Kidney (tissue), 14 donors: Measurements from ENCODE around the gene VPS37D. TPM values are rescaled to one million over a fixed set of nuclear protein-coding genes. Genes with fewer than 3 reads are reported as not detected.

Experiments used
- DNase-seq, 5 donors: peaks; one replicate each; pipeline ENCODE4 v3.0.0-alpha.2; 2013 to 2020
- FAIRE-seq: peaks from 2 replicates; lab custom pipeline; 2012; peaks lifted over from hg19 to GRCh38; lab: Jason Lieb, UNC
- H3K27ac ChIP-seq, 2 donors: one replicate each; pipeline ENCODE4 v1.7.0; 2013; ENCODE audit warnings: low read depth in 2 of 2, low read length in 2 of 2, inconsistent platforms in 1 of 2
- H3K27me3 ChIP-seq: one replicate; pipeline ENCODE4 v1.7.1; 2013; ENCODE audit warnings: low read length, inconsistent platforms; ENCODE audit not compliant: control insufficient read depth, insufficient read depth
- H3K36me3 ChIP-seq, 3 donors: one replicate each; pipeline versions ENCODE4 v1.7.0 to v1.7.1; 2013; ENCODE audit warnings: low read length in 3 of 3, control low read depth in 1 of 3, inconsistent platforms in 1 of 3; ENCODE audit not compliant: insufficient read depth in 3 of 3, control insufficient read depth in 2 of 3
- H3K4me1 ChIP-seq, 3 donors: one replicate each; pipeline versions ENCODE4 v1.7.0 to v1.7.1; 2013; ENCODE audit warnings: low read length in 3 of 3, inconsistent platforms in 1 of 3, low read depth in 1 of 3; ENCODE audit not compliant: control insufficient read depth in 2 of 3, insufficient read depth in 2 of 3
- H3K4me3 ChIP-seq, 3 donors: one replicate each; pipeline versions ENCODE4 v1.7.0 to v1.8.1; 2013; ENCODE audit warnings: low read length in 3 of 3, control low read depth in 1 of 3, inconsistent platforms in 1 of 3
- H3K9ac ChIP-seq, 3 donors: one replicate each; pipeline versions ENCODE4 v1.7.0 to v1.7.1; 2013; ENCODE audit warnings: low read length in 3 of 3, control low read depth in 1 of 3, inconsistent platforms in 1 of 3
- H3K9me3 ChIP-seq, 3 donors: one replicate each; pipeline versions ENCODE4 v1.7.0 to v1.7.1; 2013; ENCODE audit warnings: low read length in 3 of 3, control low read depth in 1 of 3, inconsistent platforms in 1 of 3; ENCODE audit not compliant: control insufficient read depth in 2 of 3, insufficient read depth in 1 of 3
- CTCF ChIP-seq: IDR thresholded peaks from 3 replicates; pipeline ENCODE4 v1.5.1; 2012; ENCODE audit warnings: mild to moderate bottlenecking, moderate library complexity, borderline replicate concordance; ENCODE audit not compliant: insufficient read depth; ENCODE audit errors: extremely low read depth
- intact Hi-C: fragments of 100-400 bp; cut with DNase I; formaldehyde crosslinking; loops from one replicate; pipeline ENCODE4 v1.11.1; 2022
- polyA plus RNA-seq: library from polyadenylated mRNA; stranded (reverse); fragments of 350-450 nt; fragmentation: Illumina TruSeq; extraction: RNeasy Lipid Tissue Mini Kit (QIAGEN cat#74804); gene quantifications from one replicate; pipeline ENCODE4 v1.2.3, GENCODE V29; 2014; ENCODE audit warnings: low read depth, low replicate concordance; ENCODE audit not compliant: insufficient read depth
- total RNA-seq: library from RNA; stranded (reverse); fragmentation: NEBNext Ultra II Directional; extraction: Animal tissue kit (Norgen Biotek cat#: 25700); gene quantifications from one replicate; pipeline ENCODE4 v1.2.1, GENCODE V29; 2021
- donor health status: control.
- donor health status: control.
- donor health status: control.
- donor health status: control.
- donor health status: control.
- donor health status: DM: yes; HTN: yes; CAD: no.
- donor health status: Normal renal cell carcinoma (clear cell type).

The VPS37D gene
- total and polyA plus RNA-seq, 2 donors from 2014 or later: 13.2 to 19.3 TPM

- Histone ChIP-seq H3K27ac (no peak overlapping the region), H3K36me3 (peaks cover 6 to 20% (median 11%) of the 10 kb centered on the region in 3 donors), H3K9ac (no peak overlapping the region), H3K27me3 (no peaks in the 10 kb centered on the region), H3K9me3 (no peaks in the 10 kb centered on the region), H3K4me1 (no peaks in the 10 kb centered on the region), H3K4me3 (no peak overlapping the region)
- DNase-seq (no peak), FAIRE-seq (no peak)
- TF ChIP-seq CTCF: no peak
- intact Hi-C loops: no loop called here
Observed at GRCh38 chr7:73688288-73688687, 20.7 kb downstream of the VPS37D start.

- Histone ChIP-seq H3K27me3 (no peaks in the 10 kb centered on the region), H3K9me3 (no peaks in the 10 kb centered on the region), H3K9ac (no peak overlapping the region), H3K4me1 (no peaks in the 10 kb centered on the region), H3K4me3 (no peak overlapping the region), H3K27ac (no peak overlapping the region), H3K36me3 (peaks cover 6 to 39% (median 23%) of the 10 kb centered on the region in 3 donors)
- intact Hi-C loops: no loop called here
- DNase-seq (no peak), FAIRE-seq (no peak)
- no peak for TF ChIP-seq CTCF
Observed at GRCh38 chr7:73690646-73691045, 23.0 kb downstream of the VPS37D start.

- no peak for DNase-seq
- Histone ChIP-seq H3K9ac (no peak overlapping the region), H3K27ac (no peak overlapping the region), H3K4me1 (no peaks in the 10 kb centered on the region), H3K36me3 (peaks cover 5 to 47% (median 29%) of the 10 kb centered on the region in 3 donors), H3K9me3 (no peaks in the 10 kb centered on the region), H3K27me3 (no peaks in the 10 kb centered on the region), H3K4me3 (no peak overlapping the region)
- FAIRE-seq: no peak
- TF ChIP-seq CTCF: no peak
- intact Hi-C loops: no loop called here
Observed at GRCh38 chr7:73696372-73696771, 28.7 kb downstream of the VPS37D start.

GRCh38 chr7:73698410-73698809 lies 30.8 kb downstream of the VPS37D start:
- FAIRE-seq: no peak
- no peak for DNase-seq
- peaks cover 2 to 38% (median 21%) of the 10 kb centered on the region in 3 donors for H3K36me3 ChIP-seq
- no peak overlapping the region for H3K4me3 ChIP-seq
- intact Hi-C loops: no loop called here
- no peaks in the 10 kb centered on the region for H3K9me3 ChIP-seq
- no peak for TF ChIP-seq CTCF
- H3K27ac ChIP-seq: no peak overlapping the region
- H3K4me1 ChIP-seq: no peaks in the 10 kb centered on the region
- no peaks in the 10 kb centered on the region for H3K27me3 ChIP-seq
- no peak overlapping the region for H3K9ac ChIP-seq
